ENCODE measurements around the gene PACSIN2.
A peak's percentile ranks its signal among the peaks of the same experiment; 100 is the strongest.
"Not testable (repeated sequence)": the region's sequence is repeated elsewhere in the genome, so short reads cannot be mapped to it uniquely, and the experiment has no call there.

Gene PACSIN2

GRCh38 chr22:42959576-42960509 is 55.1 kb downstream of the PACSIN2 start:
- H3K27me3 ChIP-seq (ENCODE audit: control insufficient read depth, insufficient read depth, low read length), result no peaks in the 10 kb centered on the region
- no peaks in the 10 kb centered on the region for H3K9me3 ChIP-seq (ENCODE audit: control insufficient read depth, insufficient read depth, low read length)
- H3K36me3 ChIP-seq (ENCODE audit: control insufficient read depth, insufficient read depth, low read length), result no peaks in the 10 kb centered on the region
- no peak overlapping the region for H3K4me3 ChIP-seq (ENCODE audit: low read depth, low read length)
- peaks cover 27% of the 10 kb centered on the region for H3K4me1 ChIP-seq (ENCODE audit: control insufficient read depth, insufficient read depth, low read length)
- H3K9ac ChIP-seq (ENCODE audit: low read depth, low read length), result peak overlapping the region; percentile 13

- H3K9ac ChIP-seq (ENCODE audit: low read depth, low read length), result no peak overlapping the region
- H3K27me3 ChIP-seq (ENCODE audit: control insufficient read depth, insufficient read depth, low read length), result no peaks in the 10 kb centered on the region
- no peak overlapping the region for H3K4me3 ChIP-seq (ENCODE audit: low read depth, low read length)
- H3K9me3 ChIP-seq (ENCODE audit: control insufficient read depth, insufficient read depth, low read length), result no peaks in the 10 kb centered on the region
- H3K36me3 ChIP-seq (ENCODE audit: control insufficient read depth, insufficient read depth, low read length), result no peaks in the 10 kb centered on the region
- peaks cover 24% of the 10 kb centered on the region for H3K4me1 ChIP-seq (ENCODE audit: control insufficient read depth, insufficient read depth, low read length)
Observed at GRCh38 chr22:42958937-42959336, 56.0 kb downstream of the PACSIN2 start.

DNA sequence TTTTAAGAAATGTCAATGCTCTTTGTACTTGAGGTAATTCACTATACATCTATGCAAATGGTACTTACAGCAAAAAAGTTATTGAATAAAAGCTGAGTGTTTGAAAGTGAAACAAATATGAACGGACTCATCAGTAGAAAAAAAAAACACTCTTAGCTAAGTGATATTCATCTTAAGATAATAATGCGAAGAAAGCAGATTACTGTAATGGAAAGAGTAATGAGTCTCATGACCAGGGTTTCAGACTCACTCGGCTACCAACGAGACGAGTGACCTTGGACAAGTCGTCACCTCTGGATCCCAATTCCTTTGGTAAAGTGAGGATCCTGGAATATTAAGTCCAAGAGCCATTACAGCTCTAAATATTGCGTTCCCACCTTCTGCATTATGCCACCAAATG is 57.0 kb downstream of the PACSIN2 start:
- Histone ChIP-seq H3K36me3 (ENCODE audit: control insufficient read depth, insufficient read depth, low read length) (no peaks in the 10 kb centered on the region), H3K4me1 (ENCODE audit: control insufficient read depth, insufficient read depth, low read length) (peaks cover 18% of the 10 kb centered on the region), H3K9me3 (ENCODE audit: control insufficient read depth, insufficient read depth, low read length) (no peaks in the 10 kb centered on the region), H3K9ac (ENCODE audit: low read depth, low read length) (no peak overlapping the region), H3K4me3 (ENCODE audit: low read depth, low read length) (no peak overlapping the region), H3K27me3 (ENCODE audit: control insufficient read depth, insufficient read depth, low read length) (no peaks in the 10 kb centered on the region)

- Histone ChIP-seq H3K4me3 (ENCODE audit: low read depth, low read length) (no peak overlapping the region), H3K27me3 (ENCODE audit: control insufficient read depth, insufficient read depth, low read length) (no peaks in the 10 kb centered on the region), H3K9ac (ENCODE audit: low read depth, low read length) (no peak overlapping the region), H3K9me3 (ENCODE audit: control insufficient read depth, insufficient read depth, low read length) (no peaks in the 10 kb centered on the region), H3K4me1 (ENCODE audit: control insufficient read depth, insufficient read depth, low read length) (peaks cover 15% of the 10 kb centered on the region), H3K36me3 (ENCODE audit: control insufficient read depth, insufficient read depth, low read length) (no peaks in the 10 kb centered on the region)
Observed at GRCh38 chr22:42957544-42957943, 57.4 kb downstream of the PACSIN2 start.

GRCh38 chr22:42955848-42956247 is 59.1 kb downstream of the PACSIN2 start:
- Histone ChIP-seq H3K4me3 (ENCODE audit: low read depth, low read length) (no peak overlapping the region), H3K9me3 (ENCODE audit: control insufficient read depth, insufficient read depth, low read length) (no peaks in the 10 kb centered on the region), H3K27me3 (ENCODE audit: control insufficient read depth, insufficient read depth, low read length) (no peaks in the 10 kb centered on the region), H3K36me3 (ENCODE audit: control insufficient read depth, insufficient read depth, low read length) (no peaks in the 10 kb centered on the region), H3K4me1 (ENCODE audit: control insufficient read depth, insufficient read depth, low read length) (peaks cover 11% of the 10 kb centered on the region), H3K9ac (ENCODE audit: low read depth, low read length) (no peak overlapping the region)

- H3K9me3 ChIP-seq (ENCODE audit: control insufficient read depth, insufficient read depth, low read length), result no peaks in the 10 kb centered on the region
- H3K4me3 ChIP-seq (ENCODE audit: low read depth, low read length), result no peak overlapping the region
- no peak overlapping the region for H3K9ac ChIP-seq (ENCODE audit: low read depth, low read length)
- peaks cover 10% of the 10 kb centered on the region for H3K4me1 ChIP-seq (ENCODE audit: control insufficient read depth, insufficient read depth, low read length)
- H3K27me3 ChIP-seq (ENCODE audit: control insufficient read depth, insufficient read depth, low read length), result no peaks in the 10 kb centered on the region
- no peaks in the 10 kb centered on the region for H3K36me3 ChIP-seq (ENCODE audit: control insufficient read depth, insufficient read depth, low read length)
Observed at GRCh38 chr22:42955087-42955635, 59.8 kb downstream of the PACSIN2 start.

DNA sequence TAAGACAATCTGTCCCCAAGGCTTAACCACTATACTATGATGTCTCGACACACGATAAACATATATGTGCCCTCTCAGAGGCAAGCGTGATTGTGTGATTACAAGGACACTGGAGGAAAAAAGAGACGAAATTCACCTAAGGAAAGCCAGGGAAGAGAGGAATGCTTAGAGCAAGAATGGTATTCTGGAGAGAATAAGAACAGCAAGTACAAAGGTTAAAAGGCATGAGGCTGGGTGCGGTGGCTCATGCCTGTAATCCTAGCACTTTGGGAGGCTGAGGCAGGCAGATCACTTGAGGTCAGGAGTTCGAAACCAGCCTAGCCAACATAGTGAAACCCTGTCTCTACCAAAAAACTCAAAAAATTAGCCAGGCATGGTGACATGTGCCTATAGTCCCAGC is 61.2 kb downstream of the PACSIN2 start:
- not testable (repeated sequence) for H3K9ac ChIP-seq (ENCODE audit: low read depth, low read length); H3K4me1 ChIP-seq (ENCODE audit: control insufficient read depth, insufficient read depth, low read length); H3K36me3 ChIP-seq (ENCODE audit: control insufficient read depth, insufficient read depth, low read length); H3K4me3 ChIP-seq (ENCODE audit: low read depth, low read length); H3K27me3 ChIP-seq (ENCODE audit: control insufficient read depth, insufficient read depth, low read length); H3K9me3 ChIP-seq (ENCODE audit: control insufficient read depth, insufficient read depth, low read length)

GRCh38 chr22:42951093-42951710 is 63.7 kb downstream of the PACSIN2 start:
- H3K36me3 ChIP-seq (ENCODE audit: control insufficient read depth, insufficient read depth, low read length), result no peaks in the 10 kb centered on the region
- no peak overlapping the region for H3K4me3 ChIP-seq (ENCODE audit: low read depth, low read length)
- H3K4me1 ChIP-seq (ENCODE audit: control insufficient read depth, insufficient read depth, low read length), result peaks cover 5% of the 10 kb centered on the region
- no peak overlapping the region for H3K9ac ChIP-seq (ENCODE audit: low read depth, low read length)
- H3K27me3 ChIP-seq (ENCODE audit: control insufficient read depth, insufficient read depth, low read length), result no peaks in the 10 kb centered on the region
- H3K9me3 ChIP-seq (ENCODE audit: control insufficient read depth, insufficient read depth, low read length), result no peaks in the 10 kb centered on the region

GRCh38 chr22:42950281-42950680 is 64.7 kb downstream of the PACSIN2 start:
- H3K9me3 ChIP-seq (ENCODE audit: control insufficient read depth, insufficient read depth, low read length), result no peaks in the 10 kb centered on the region
- H3K36me3 ChIP-seq (ENCODE audit: control insufficient read depth, insufficient read depth, low read length), result no peaks in the 10 kb centered on the region
- no peak overlapping the region for H3K9ac ChIP-seq (ENCODE audit: low read depth, low read length)
- no peak overlapping the region for H3K4me3 ChIP-seq (ENCODE audit: low read depth, low read length)
- H3K4me1 ChIP-seq (ENCODE audit: control insufficient read depth, insufficient read depth, low read length), result peaks cover 14% of the 10 kb centered on the region
- no peaks in the 10 kb centered on the region for H3K27me3 ChIP-seq (ENCODE audit: control insufficient read depth, insufficient read depth, low read length)

DNA sequence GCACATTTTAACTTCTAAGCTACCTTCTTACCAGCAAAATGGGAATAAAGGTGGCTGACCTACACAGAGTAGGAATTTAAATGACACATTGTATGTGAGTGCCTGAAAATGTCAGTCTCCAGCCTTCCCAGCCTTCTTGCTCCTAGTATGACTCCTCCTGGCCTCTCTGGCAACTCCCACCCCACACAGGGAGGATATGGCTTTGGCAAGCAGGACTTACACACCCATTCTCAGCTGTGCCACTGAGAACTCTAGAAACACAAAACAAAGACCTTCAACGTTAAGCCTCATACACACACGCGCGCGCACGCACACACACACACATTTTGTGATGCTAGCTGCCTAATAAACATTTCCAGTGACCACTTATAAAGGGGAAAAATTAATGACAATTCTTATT is 65.8 kb downstream of the PACSIN2 start:
- H3K27me3 ChIP-seq (ENCODE audit: control insufficient read depth, insufficient read depth, low read length), result no peaks in the 10 kb centered on the region
- no peak overlapping the region for H3K4me3 ChIP-seq (ENCODE audit: low read depth, low read length)
- no peaks in the 10 kb centered on the region for H3K36me3 ChIP-seq (ENCODE audit: control insufficient read depth, insufficient read depth, low read length)
- H3K4me1 ChIP-seq (ENCODE audit: control insufficient read depth, insufficient read depth, low read length), result peaks cover 14% of the 10 kb centered on the region
- H3K9me3 ChIP-seq (ENCODE audit: control insufficient read depth, insufficient read depth, low read length), result no peaks in the 10 kb centered on the region
- no peak overlapping the region for H3K9ac ChIP-seq (ENCODE audit: low read depth, low read length)

DNA sequence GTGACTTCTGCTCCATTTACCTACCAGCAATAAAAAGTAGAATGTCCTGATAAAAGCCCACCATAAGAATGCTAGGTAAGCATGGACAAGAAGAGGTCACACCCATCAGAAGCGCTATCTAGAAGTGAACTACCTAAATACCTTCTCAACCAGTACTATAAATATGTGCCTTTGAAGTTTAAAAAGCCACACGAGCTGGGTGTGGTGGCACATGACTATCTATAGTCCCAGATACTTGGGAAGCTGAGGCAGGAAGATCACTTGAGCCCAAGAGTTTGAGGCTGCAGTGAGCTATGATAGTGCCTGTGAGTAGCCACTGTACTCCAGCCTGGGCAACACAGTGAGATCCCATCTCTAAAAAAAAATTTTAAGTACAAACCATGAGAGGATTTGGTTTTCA is 66.7 kb downstream of the PACSIN2 start:
- no peaks in the 10 kb centered on the region for H3K36me3 ChIP-seq (ENCODE audit: control insufficient read depth, insufficient read depth, low read length)
- H3K9me3 ChIP-seq (ENCODE audit: control insufficient read depth, insufficient read depth, low read length), result no peaks in the 10 kb centered on the region
- no peaks in the 10 kb centered on the region for H3K27me3 ChIP-seq (ENCODE audit: control insufficient read depth, insufficient read depth, low read length)
- no peak overlapping the region for H3K9ac ChIP-seq (ENCODE audit: low read depth, low read length)
- peaks cover 14% of the 10 kb centered on the region for H3K4me1 ChIP-seq (ENCODE audit: control insufficient read depth, insufficient read depth, low read length)
- H3K4me3 ChIP-seq (ENCODE audit: low read depth, low read length), result no peak overlapping the region
